ENCODE measurements around the gene MS4A5.
A peak's percentile ranks its signal among the peaks of the same experiment; 100 is the strongest.

The MS4A5 gene

DNA sequence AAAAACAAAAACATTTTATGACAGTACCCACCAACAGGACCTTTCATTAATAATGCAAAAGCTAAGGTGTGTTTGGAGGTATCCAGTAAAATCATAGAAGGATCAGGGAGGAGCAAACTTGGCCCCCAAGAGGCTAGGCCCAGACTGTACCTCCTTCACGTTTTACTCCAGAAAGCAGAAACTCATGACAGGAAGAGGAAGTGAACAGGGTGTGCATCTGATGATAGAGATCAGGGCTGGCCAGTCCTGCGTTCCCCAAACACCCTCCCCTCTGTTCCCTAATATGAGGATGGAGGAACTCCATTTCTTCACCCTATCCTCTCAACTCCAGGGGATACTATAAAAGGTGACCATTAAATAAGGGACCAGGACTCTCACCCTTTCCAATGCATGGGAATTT is 53.0 kb downstream of the MS4A5 start:
- DNase-seq (ENCODE audit: low spot score): no peak

DNA sequence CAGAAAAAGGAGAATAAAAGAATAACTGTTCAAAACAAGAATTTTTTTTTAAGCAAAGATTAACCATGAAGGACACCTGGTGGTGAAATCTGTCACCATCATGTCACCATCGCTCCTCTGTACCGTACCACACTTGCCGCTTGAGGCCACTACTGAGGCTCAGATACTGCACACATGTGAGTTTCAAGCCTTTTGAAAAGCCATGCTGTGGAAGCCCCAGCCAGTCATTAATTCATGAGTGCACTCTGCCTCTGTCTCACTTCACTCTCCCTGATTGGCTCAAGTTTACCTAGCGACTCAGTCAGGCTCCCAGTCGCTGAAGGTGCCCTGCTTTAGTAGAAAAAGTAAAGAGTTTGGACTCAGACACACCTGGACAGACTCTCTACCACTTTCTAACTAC is 56.6 kb downstream of the MS4A5 start:
- DNase-seq (ENCODE audit: low spot score): peak; percentile 5

DNA sequence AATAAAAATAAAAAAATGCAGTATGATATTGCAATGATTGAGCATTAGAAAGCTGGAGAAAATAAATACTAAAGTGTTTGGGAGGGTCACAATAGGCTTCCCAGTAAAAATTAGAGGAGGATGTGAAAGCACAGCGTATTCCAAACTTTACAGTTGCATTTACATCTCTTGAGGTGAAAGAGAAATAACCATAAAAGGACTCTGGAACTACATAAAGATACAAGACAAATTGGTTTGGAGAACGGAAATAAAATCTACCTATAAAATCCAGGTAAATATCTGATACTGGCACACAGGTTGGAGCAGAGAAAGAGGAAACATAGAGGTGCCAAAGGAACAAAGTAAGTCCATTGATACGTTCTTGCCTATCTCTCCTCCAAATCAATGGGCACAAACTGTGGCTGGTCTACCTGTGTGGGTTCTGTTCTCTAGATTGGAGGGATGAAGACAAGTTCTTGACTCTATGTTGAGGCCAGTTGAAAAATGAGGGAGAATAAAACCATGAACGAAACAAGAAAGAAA is 63.2 kb downstream of the MS4A5 start, which contains the start of gene MS4A12:
TSS of gene MS4A12 (plus strand) at position 291 of the 522 bp plus-strand sequence. CDS start 4,541 bp downstream, outside the sequence.
- no peak for DNase-seq (ENCODE audit: low spot score)

DNA sequence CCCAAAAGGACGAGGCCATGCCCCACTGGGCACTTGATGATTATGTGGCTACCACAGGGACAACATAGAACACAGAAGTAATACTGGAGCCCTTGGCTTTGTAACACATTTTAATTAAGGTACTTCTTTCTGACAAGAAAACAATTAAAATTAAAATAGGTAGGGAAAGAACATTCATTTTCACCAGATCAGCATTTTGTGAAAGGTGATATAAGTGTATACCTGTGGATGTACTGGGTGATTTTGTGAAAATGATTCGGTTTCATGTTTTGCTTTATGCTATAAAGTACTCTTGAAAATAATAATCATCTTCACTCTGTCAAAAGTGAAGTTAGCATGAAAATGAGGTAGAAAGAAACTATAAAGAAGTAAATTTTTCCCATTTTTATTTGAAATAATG is 64.1 kb downstream of the MS4A5 start:
- DNase-seq (ENCODE audit: low spot score): no peak
